GM12865 (cell line): Measurements from ENCODE around the gene ANKRD60.

Experiments
- DNase-seq: peaks from one replicate; pipeline ENCODE4 v3.0.0; 2010; ENCODE audit warnings: low read depth
- H3K4me3 ChIP-seq: 2 replicates; pipeline ENCODE4 v1.5.1; 2011; ENCODE audit warnings: mild to moderate bottlenecking, low read depth, low read length, control low read depth
- TF ChIP-seq, protein P1 (sequence below): IDR thresholded peaks from 2 replicates; pipeline ENCODE4 v1.5.1; 2011; ENCODE audit warnings: low read length, control low read depth, low read depth, inconsistent platforms; ENCODE audit not compliant: insufficient read depth; ENCODE audit errors: missing control alignments

Gene ANKRD60, protein sequence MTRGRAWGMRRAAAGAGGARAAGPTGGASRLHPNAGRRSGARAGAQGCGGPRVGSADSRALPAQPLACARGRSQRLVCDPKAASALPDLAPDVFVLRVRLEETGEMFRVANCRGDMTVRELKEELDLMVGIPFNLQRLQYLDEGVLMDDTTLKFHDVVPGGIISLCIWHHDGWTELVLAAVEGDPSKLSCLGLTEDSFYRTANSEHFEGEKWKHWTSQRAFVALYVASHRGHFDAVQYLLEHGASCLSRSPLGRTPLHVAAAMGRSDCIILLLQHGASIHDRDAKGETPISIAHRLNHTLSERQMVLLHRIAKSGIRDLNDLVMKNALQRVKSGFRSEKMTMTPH

DNA sequence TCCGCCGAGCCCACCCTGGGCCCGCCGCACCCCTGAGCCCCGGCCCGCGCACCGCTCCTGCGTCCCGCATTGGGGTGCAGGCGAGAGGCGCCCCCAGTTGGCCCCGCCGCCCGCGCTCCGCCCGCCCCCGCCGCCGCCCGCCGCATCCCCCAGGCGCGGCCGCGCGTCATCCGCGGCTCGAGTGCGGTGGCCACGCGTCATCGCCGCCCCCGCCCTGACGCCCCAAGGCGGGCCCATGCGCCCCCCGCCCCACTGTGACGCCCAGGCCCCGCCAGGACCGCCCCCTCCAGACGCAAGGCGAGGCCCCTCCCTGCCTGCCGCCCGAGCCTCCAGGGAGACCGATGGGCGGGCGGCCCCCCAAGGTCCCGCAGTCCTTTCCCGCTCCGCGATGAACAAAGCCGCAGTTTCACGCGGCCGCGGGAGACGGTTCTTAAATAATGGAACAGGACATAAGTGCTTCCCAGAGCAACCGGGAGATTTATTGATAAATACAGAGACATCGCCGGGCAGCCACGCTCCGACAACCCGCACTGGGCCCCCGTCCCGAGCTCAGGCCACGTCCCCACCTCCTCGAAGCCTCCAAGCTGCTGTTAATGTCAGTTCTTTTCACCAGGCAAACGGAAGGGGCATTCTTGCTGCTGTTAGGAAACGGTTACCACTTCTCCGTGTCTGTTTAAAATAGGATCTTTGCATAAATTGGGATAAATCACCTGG is at the start of gene ANKRD60:
ANKRD60 (minus strand) TSS at position 170 of the 714 bp plus-strand sequence; CDS start at position 170, 0 bp downstream.
- TF ChIP-seq, protein P1, sequence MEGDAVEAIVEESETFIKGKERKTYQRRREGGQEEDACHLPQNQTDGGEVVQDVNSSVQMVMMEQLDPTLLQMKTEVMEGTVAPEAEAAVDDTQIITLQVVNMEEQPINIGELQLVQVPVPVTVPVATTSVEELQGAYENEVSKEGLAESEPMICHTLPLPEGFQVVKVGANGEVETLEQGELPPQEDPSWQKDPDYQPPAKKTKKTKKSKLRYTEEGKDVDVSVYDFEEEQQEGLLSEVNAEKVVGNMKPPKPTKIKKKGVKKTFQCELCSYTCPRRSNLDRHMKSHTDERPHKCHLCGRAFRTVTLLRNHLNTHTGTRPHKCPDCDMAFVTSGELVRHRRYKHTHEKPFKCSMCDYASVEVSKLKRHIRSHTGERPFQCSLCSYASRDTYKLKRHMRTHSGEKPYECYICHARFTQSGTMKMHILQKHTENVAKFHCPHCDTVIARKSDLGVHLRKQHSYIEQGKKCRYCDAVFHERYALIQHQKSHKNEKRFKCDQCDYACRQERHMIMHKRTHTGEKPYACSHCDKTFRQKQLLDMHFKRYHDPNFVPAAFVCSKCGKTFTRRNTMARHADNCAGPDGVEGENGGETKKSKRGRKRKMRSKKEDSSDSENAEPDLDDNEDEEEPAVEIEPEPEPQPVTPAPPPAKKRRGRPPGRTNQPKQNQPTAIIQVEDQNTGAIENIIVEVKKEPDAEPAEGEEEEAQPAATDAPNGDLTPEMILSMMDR = no peak
- DNase-seq = no peak
- H3K4me3 ChIP-seq = no peak within 1 kb of the TSS

DNA sequence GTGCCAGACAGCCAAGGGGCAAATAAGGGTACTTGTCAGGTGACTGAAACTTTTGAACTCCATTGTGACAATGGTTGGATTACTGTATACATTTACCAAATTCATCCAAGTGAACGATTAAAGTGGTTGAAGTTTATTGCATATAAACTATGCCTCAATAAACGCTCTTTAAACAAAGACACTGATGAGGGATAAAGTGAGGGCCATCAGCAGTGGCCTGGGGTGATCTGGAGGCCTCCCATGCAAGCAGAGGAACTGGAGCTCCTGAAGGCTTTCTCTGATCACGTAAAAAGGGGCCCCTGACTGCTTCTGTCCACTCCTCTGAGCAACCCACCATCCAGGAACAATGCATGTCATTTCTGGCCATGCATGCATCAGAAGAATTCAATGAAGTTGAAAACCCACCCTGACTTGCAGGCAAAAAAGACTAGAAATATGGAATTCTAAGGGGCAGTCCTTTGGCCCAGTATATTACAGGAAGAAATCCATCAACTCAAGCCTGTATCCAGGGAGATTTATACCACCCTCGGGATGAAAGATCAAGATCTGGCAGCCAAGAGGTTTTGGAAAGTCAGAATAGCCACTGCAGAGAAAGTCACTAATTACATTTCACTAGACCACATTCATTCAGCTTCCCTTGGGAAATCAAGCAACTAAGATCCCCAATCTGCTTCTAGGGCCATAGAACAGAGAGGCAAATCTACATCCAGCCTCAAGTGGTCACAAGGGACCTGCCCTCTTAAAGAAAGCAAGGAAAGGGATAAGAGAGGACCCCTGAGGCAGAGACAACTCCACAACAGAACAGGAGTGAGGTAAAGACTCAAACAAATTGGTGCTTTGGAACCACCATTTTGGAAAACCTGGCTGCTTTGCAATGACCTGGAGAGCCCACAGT is 49.4 kb upstream of the ANKRD60 start:
- TF ChIP-seq, protein P1 = no peak
- no peak for DNase-seq
- H3K4me3 ChIP-seq = no peak overlapping the region

DNA sequence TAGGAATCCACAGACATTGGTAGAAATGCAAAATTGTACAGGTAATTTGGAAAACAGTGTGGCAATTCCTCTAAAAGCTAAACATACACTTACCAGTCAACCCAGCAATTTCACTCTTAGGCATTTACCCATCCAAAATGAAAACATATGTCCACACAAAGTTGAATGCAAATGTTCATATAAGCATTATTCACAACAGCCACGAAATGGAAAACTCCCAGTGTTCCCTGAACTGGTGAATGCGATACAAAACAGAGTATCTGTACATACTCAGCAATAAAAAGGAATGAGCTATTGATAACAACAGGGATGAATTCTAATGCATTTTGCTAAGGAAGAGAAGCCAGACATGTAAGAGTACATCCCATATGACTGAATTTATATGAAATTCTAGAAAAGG is 48.7 kb upstream of the ANKRD60 start:
- H3K4me3 ChIP-seq = no peak overlapping the region
- no peak for DNase-seq
- TF ChIP-seq, protein P1 = no peak

DNA sequence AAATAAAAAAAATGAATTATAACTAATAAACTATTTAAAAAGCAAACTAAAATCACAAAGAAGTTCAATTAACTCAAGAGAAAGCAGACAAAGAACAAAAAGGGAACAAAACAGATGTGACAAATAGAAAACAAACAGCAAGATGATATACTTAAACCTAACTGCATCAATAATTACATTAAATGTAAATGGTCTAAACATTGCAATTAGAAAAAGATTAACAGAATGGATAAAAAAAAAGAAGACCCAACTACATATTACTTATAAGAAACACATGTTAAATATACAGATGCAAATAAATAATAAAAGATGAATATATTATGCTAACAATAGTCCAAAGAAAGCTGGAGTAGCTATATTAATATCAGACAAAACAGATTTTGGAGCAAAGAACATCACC is 45.9 kb upstream of the ANKRD60 start:
- TF ChIP-seq, protein P1 = no peak
- H3K4me3 ChIP-seq = no peak overlapping the region
- DNase-seq = no peak

DNA sequence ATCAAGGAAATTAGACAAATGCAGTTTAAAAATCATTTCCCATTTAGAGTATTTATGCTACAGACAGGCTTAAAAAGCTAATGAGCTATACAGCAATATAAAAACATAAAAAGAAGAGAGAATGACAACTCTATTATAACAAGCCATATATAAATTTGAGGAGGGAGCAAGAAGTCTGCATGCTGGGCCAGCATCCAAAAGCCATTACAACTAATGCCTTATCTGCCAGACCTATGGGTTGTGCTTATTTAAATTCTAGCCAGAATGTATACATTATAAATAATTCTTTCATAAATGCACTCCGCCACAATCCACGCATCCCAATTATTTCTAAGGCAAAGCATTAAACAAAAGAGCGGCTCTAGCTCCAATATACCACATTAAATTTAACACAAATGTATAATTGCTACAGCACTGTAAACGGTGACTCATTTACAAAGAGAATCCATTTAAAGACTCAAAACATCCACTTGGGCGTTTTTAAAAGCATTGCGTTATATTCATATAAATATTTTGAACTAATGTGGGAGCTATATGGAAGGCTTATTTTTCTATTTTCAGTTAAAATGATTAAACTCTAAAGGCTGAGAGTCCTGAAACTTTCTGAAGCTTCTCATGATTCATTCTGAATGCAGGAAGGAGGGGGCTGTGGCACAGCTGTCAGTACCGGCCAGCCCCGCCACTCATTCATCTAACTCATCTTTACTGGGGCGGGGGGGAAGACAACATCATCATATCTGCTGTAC is 43.3 kb upstream of the ANKRD60 start:
- DNase-seq = no peak
- no peak overlapping the region for H3K4me3 ChIP-seq
- TF ChIP-seq, protein P1 = no peak
